ENCODE results near the gene GNG12.

DNA sequence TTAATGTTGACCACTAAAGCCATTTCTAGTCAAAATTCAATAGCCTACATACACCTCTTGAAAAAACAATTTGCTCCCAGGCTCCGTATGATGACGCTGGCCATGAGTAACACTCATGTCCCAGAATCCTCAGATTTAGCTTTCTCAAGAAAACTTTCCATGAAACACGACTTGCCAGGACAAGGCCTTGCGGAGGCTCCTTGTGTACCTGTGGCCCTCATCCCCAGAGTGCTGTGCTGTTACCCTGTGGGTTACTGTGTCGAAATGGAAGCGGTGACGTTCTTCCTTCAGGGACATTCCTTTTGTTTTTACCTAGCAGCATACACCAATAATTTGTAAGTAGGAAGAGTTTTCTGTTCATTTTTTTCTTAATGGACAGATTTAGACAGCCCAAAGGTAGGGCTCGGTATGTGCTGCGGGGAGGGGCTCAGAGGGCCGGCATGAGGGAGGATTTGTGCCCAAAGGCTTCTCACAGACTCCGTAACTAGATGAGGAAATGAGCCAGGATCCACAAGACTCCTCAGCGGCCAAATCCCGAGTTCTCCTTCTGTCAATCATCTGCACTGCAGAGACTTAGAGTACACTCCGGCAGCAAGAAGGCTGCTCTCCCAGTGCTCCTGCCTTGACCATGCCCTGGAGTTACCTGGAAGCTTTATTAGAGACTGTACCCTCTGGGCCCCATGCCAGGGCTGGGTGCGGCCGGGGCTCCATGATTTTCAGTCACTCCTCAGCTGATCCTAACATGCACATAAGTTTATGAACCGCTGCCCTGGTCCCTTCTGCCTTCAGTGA lies 17.8 kb downstream of the GNG12 start:
- TF ChIP-seq PAX5 (IDR thresholded peaks at IDR 0.05; ENCODE audit: insufficient read depth, low read length, severe bottlenecking) (no peak), POLR2A (IDR thresholded peaks at IDR 0.05; ENCODE audit: low read depth, low read length) (no peak), TAF1 (IDR thresholded peaks at IDR 0.05; ENCODE audit: low read depth, low read length) (no peak), POLR2AphosphoS5 (IDR thresholded peaks at IDR 0.05; ENCODE audit: low read depth, low read length) (no peak), SPI1 (IDR thresholded peaks at IDR 0.05; ENCODE audit: low read depth, low read length) (no peak)

Data from GM12891 (cell line).